ENCODE measurements around the gene CCNG1. TPM values are rescaled to one million over a fixed set of nuclear protein-coding genes. Genes with fewer than 3 reads are reported as not detected.

The CCNG1 gene
- total RNA-seq, 1 donor from 2014 or later: 88.3 TPM

- H3K27ac ChIP-seq: no peak overlapping the region
- no peak for TF ChIP-seq CTCF (IDR thresholded peaks at IDR 0.05)
- intact Hi-C loops (cut with DNase I): no loop called here
- DNase-seq (no peak), ATAC-seq (no peak)
- H3K27me3 ChIP-seq (ENCODE audit: low read depth): no peaks in the 10 kb centered on the region
- no peak overlapping the region for H3K4me3 ChIP-seq
- no peaks in the 10 kb centered on the region for H3K9me3 ChIP-seq
- H3K36me3 ChIP-seq: no peaks in the 10 kb centered on the region
- H3K4me1 ChIP-seq: no peaks in the 10 kb centered on the region
These were observed 41.0 kb downstream of the CCNG1 start for GRCh38 chr5:163478126-163478981.

GRCh38 chr5:163478982-163479271 is 41.5 kb downstream of the CCNG1 start:
- H3K9me3 ChIP-seq: no peaks in the 10 kb centered on the region
- no peak overlapping the region for H3K27ac ChIP-seq
- H3K4me3 ChIP-seq: no peak overlapping the region
- intact Hi-C loops (cut with DNase I): no loop called here
- DNase-seq: no peak
- TF ChIP-seq CTCF (IDR thresholded peaks at IDR 0.05): no peak
- no peaks in the 10 kb centered on the region for H3K27me3 ChIP-seq (ENCODE audit: low read depth)
- no peaks in the 10 kb centered on the region for H3K36me3 ChIP-seq
- no peaks in the 10 kb centered on the region for H3K4me1 ChIP-seq
- ATAC-seq: no peak

- H3K9me3 ChIP-seq: no peaks in the 10 kb centered on the region
- DNase-seq: no peak
- no peaks in the 10 kb centered on the region for H3K27me3 ChIP-seq (ENCODE audit: low read depth)
- H3K27ac ChIP-seq: no peak overlapping the region
- H3K4me1 ChIP-seq: no peaks in the 10 kb centered on the region
- H3K36me3 ChIP-seq: no peaks in the 10 kb centered on the region
- peak; percentile 12 for TF ChIP-seq CTCF (IDR thresholded peaks at IDR 0.05)
- no peak overlapping the region for H3K4me3 ChIP-seq
- ATAC-seq: no peak
- intact Hi-C loops (cut with DNase I): no loop called here
These were observed 51.8 kb downstream of the CCNG1 start for GRCh38 chr5:163489055-163489744.

- no peaks in the 10 kb centered on the region for H3K4me1 ChIP-seq
- no peaks in the 10 kb centered on the region for H3K9me3 ChIP-seq
- TF ChIP-seq CTCF (IDR thresholded peaks at IDR 0.05): no peak
- H3K4me3 ChIP-seq: no peak overlapping the region
- H3K36me3 ChIP-seq: no peaks in the 10 kb centered on the region
- ATAC-seq (no peak), DNase-seq (no peak)
- intact Hi-C loops (cut with DNase I): no loop called here
- H3K27ac ChIP-seq: no peak overlapping the region
- H3K27me3 ChIP-seq (ENCODE audit: low read depth): no peaks in the 10 kb centered on the region
These were observed 52.3 kb downstream of the CCNG1 start for GRCh38 chr5:163489745-163490075.

Other genes starting within 250 kb of the CCNG1 start
- gene NUDCD2, start 22.5 kb downstream of the CCNG1 start, total RNA-seq: 18.0 TPM
- 1.9 TPM for gene HMMR, start 23.0 kb downstream of the CCNG1 start, total RNA-seq
- 71.7 TPM for gene MAT2B, start 68.0 kb downstream of the CCNG1 start, total RNA-seq

All from lower lobe of right lung (tissue), 2 donors.